IMR-90 (cell line): ENCODE data around the gene MSMP. TPM values are rescaled to one million over a fixed set of nuclear protein-coding genes. Genes with fewer than 3 reads are reported as not detected.

Source experiments
- ATAC-seq: fragments of 200-7000 bp; cut with Tn5 transposase; 2 replicates; pipeline ENCODE4 v1.9.1; 2020; ENCODE audit warnings: low read depth, mild to moderate bottlenecking, moderate library complexity
- BruUV-seq: library from RNA; stranded (reverse); fragments of 400-500 nt; replicated peaks from 2 replicates; lab custom pipeline; 2021; lab: Mats Ljungman, UMichigan
- CTCF ChIA-PET: fragments of 300-600 bp; formaldehyde crosslinking; extraction: SDS; loops from one replicate; lab custom pipeline; 2021; ENCODE audit warnings: antibody characterized with exemption; lab: Yijun Ruan, JAX
- POLR2A ChIA-PET: fragments of 300-600 bp; sonication (Branson Sonifier 250); formaldehyde crosslinking; loops from one replicate; lab custom pipeline; 2022; ENCODE audit warnings: antibody characterized with exemption; ENCODE audit not compliant: unreplicated experiment; lab: Charles Lee
- DNase-seq: peaks from one replicate; pipeline ENCODE4 v3.0.0; 2013
- H2AFZ ChIP-seq: replicated peaks from 2 replicates; pipeline ENCODE3; 2013; ENCODE audit warnings: low read length, mild to moderate bottlenecking; ENCODE audit not compliant: poor library complexity
- H2AK5ac ChIP-seq: 2 replicates; pipeline ENCODE4 v1.6.1; 2013; ENCODE audit warnings: low read depth, low read length, inconsistent platforms
- H2AK9ac ChIP-seq: replicated peaks from 2 replicates; pipeline ENCODE3; 2013; ENCODE audit warnings: mild to moderate bottlenecking, low read depth, low read length, moderate library complexity; ENCODE audit not compliant: poor library complexity
- H2BK120ac ChIP-seq: 2 replicates; pipeline ENCODE4 v1.6.1; 2013; ENCODE audit warnings: low read depth, low read length, inconsistent platforms
- H2BK15ac ChIP-seq: 3 replicates; pipeline ENCODE4 v1.6.1; 2013; ENCODE audit warnings: low read depth, low read length, inconsistent platforms
- H2BK20ac ChIP-seq: 2 replicates; pipeline ENCODE4 v1.6.1; 2013; ENCODE audit warnings: low read depth, mild to moderate bottlenecking, inconsistent platforms, low read length, moderate library complexity
- H2BK5ac ChIP-seq: 2 replicates; pipeline ENCODE4 v1.6.1; 2013; ENCODE audit warnings: mild to moderate bottlenecking, low read depth, low read length, inconsistent platforms; ENCODE audit not compliant: poor library complexity, severe bottlenecking
- H3K14ac ChIP-seq: replicated peaks from 2 replicates; pipeline ENCODE4 v1.6.1; 2013; ENCODE audit warnings: low read depth, low read length, inconsistent platforms
- H3K18ac ChIP-seq: 2 replicates; pipeline ENCODE4 v1.6.1; 2013; ENCODE audit warnings: low read depth, low read length, control low read depth
- H3K23ac ChIP-seq: 2 replicates; pipeline ENCODE4 v1.6.1; 2013; ENCODE audit warnings: low read depth, low read length, inconsistent platforms
- H3K27ac ChIP-seq: 2 replicates; pipeline ENCODE4 v1.5.1; 2013; ENCODE audit warnings: mild to moderate bottlenecking, control low read depth, low read length; ENCODE audit not compliant: insufficient read depth
- H3K27me3 ChIP-seq: 2 replicates; pipeline ENCODE4 v1.6.1; 2013; ENCODE audit warnings: low read length; ENCODE audit not compliant: control insufficient read depth, insufficient read depth
- H3K36me3 ChIP-seq: 2 replicates; pipeline ENCODE4 v1.6.1; 2013; ENCODE audit warnings: low read length, mixed read lengths; ENCODE audit not compliant: control insufficient read depth, insufficient read depth
- H3K4ac ChIP-seq: 2 replicates; pipeline ENCODE4 v1.6.1; 2013; ENCODE audit warnings: low read depth, low read length, inconsistent platforms
- H3K4me1 ChIP-seq: 2 replicates; pipeline ENCODE4 v1.6.1; 2013; ENCODE audit warnings: low read length, mixed read lengths; ENCODE audit not compliant: control insufficient read depth, insufficient read depth
- H3K4me2 ChIP-seq: 2 replicates; pipeline ENCODE4 v1.6.1; 2013; ENCODE audit warnings: low read depth, mild to moderate bottlenecking, control low read depth, low read length, moderate library complexity
- H3K4me3 ChIP-seq: 2 replicates; pipeline ENCODE4 v1.5.1; 2013; ENCODE audit warnings: low read depth, mild to moderate bottlenecking, control low read depth, low read length, moderate library complexity; ENCODE audit not compliant: insufficient read depth
- H3K56ac ChIP-seq: 2 replicates; pipeline ENCODE4 v1.6.1; 2013; ENCODE audit warnings: low read length, inconsistent platforms; ENCODE audit not compliant: insufficient read depth; ENCODE audit errors: extremely low read depth
- H3K79me1 ChIP-seq, 2 experiments: 2 replicates each; pipeline ENCODE4 v1.6.1; 2013; ENCODE audit warnings: low read length in 2 of 2, inconsistent platforms in 1 of 2, low read depth in 1 of 2
- H3K9ac ChIP-seq: 2 replicates; pipeline ENCODE4 v1.6.1; 2013; ENCODE audit warnings: low read depth, low read length, control low read depth
- H3K9me1 ChIP-seq: 2 replicates; pipeline ENCODE4 v1.6.1; 2013; ENCODE audit warnings: low read length, inconsistent platforms; ENCODE audit not compliant: insufficient read depth
- H3K9me3 ChIP-seq: 2 replicates; pipeline ENCODE4 v1.6.1; 2013; ENCODE audit warnings: low read length; ENCODE audit not compliant: control insufficient read depth, insufficient read depth
- H4K20me1 ChIP-seq: 2 replicates; pipeline ENCODE4 v1.6.1; 2013; ENCODE audit warnings: low read length, inconsistent platforms; ENCODE audit not compliant: insufficient read depth
- H4K5ac ChIP-seq: 2 replicates; pipeline ENCODE4 v1.6.1; 2013; ENCODE audit warnings: mild to moderate bottlenecking, low read depth, low read length, control low read depth
- H4K8ac ChIP-seq, 2 experiments: 2 replicates each; pipeline ENCODE4 v1.6.1; 2013; ENCODE audit warnings: low read depth in 2 of 2, low read length in 2 of 2, control low read depth in 1 of 2, inconsistent platforms in 1 of 2
- H4K91ac ChIP-seq: 2 replicates; pipeline ENCODE4 v1.6.1; 2013; ENCODE audit warnings: low read depth, low read length, inconsistent platforms; ENCODE audit not compliant: insufficient read depth
- BHLHE40 ChIP-seq: fragments of 150-350 bp; IDR thresholded peaks from 2 replicates; pipeline ENCODE4 v1.6.1; 2016; ENCODE audit warnings: mild to moderate bottlenecking, low read depth, low read length
- CEBPB ChIP-seq: IDR thresholded peaks from 2 replicates; pipeline ENCODE4 v1.6.1; 2012; ENCODE audit warnings: low read depth, low read length, improper control_type of control experiment
- CHD1 ChIP-seq: IDR thresholded peaks from 2 replicates; pipeline ENCODE4 v1.6.1; 2012; ENCODE audit warnings: low read depth, low read length, improper control_type of control experiment
- CTCF ChIP-seq: conservative IDR thresholded peaks from 2 replicates; pipeline ENCODE4 v1.5.1; 2012; ENCODE audit warnings: mild to moderate bottlenecking, low read depth, low read length, improper control_type of control experiment
- MAZ ChIP-seq: IDR thresholded peaks from 2 replicates; pipeline ENCODE4 v1.6.1; 2012; ENCODE audit warnings: low read depth, mild to moderate bottlenecking, low read length, improper control_type of control experiment, moderate library complexity, borderline replicate concordance
- NFE2L2 ChIP-seq: fragments of 150-350 bp; IDR thresholded peaks from 2 replicates; pipeline ENCODE4 v1.6.1; 2016; ENCODE audit warnings: low read depth, mild to moderate bottlenecking, low read length
- SMC3 ChIP-seq: fragments of 150-350 bp; IDR thresholded peaks from 2 replicates; pipeline ENCODE4 v1.6.1; 2016; ENCODE audit warnings: low read depth, mild to moderate bottlenecking, antibody characterized with exemption, low read length, moderate library complexity
- WGBS, 2 experiments: methylation state at CpG; one replicate each; pipeline versions ENCODE4 v1.1.5 to v1.1.7; 2013; ENCODE audit warnings: missing lambda C conversion rate in 2 of 2; ENCODE audit not compliant: insufficient read length in 1 of 2; ENCODE audit errors: extremely low coverage in 2 of 2; 5-methylcytosine and 5-hydroxymethylcytosine counted together
- dilution Hi-C: fragments of 300-500 bp; cut with HindIII; formaldehyde crosslinking; loops from one replicate; pipeline ENCODE4 v1.14.3; 2018; ENCODE audit warnings: low sequenced_read_pairs; ENCODE audit not compliant: unreplicated experiment
- in situ Hi-C: fragments of 300-500 bp; cut with MboI; formaldehyde crosslinking; loops from 3 replicates; pipeline ENCODE4 v1.14.3; 2019; ENCODE audit warnings: low sequenced_read_pairs, inconsistent platforms, mixed read lengths
- intact Hi-C: fragments of 100-400 bp; cut with micrococcal nuclease; formaldehyde crosslinking; loops from 2 replicates; pipeline ENCODE4 v1.10.0; 2022
- polyA plus RNA-seq, 3 experiments: library from polyadenylated mRNA; depleted of rRNA; stranded (reverse); fragments of >200 nt; gene quantifications; 2 replicates each; pipeline ENCODE4 v1.2.3, GENCODE V29; 2012; ENCODE audit warnings: low replicate concordance in 1 of 3
- total RNA-seq: library from RNA; depleted of rRNA; stranded (reverse); fragments of >200 nt; gene quantifications from 2 replicates; pipeline ENCODE4 v1.2.3, GENCODE V29; 2012

MSMP gene
- total and polyA plus RNA-seq, 2 of the 4 experiments (the other 2 are of a cell fraction): not detected

- POLR2A ChIA-PET: interaction anchor here (0.7 kb wide), 1 partner anchor 10 kb away, joined by 3 read pairs; no protein-coding TSS in a partner anchor
- CTCF ChIA-PET: interaction anchor here (0.6 to 2.1 kb wide), 4 partner anchors 21 to 131 kb away, joined by 3 to 25 read pairs (median 4); partner anchors contain the start of gene SPAG8
- DNase-seq (peak; percentile 9), ATAC-seq (peak; percentile 70)
- H4K5ac ChIP-seq: peak within 1 kb of the TSS; percentile 100
- peak within 1 kb of the TSS; percentile 61; the same call in 1 of the 2 replicates for H3K56ac ChIP-seq
- no TSS peak for BruUV-seq
- intact Hi-C loops (loop anchor here (2.0 kb wide), 1 partner anchor 21 kb away; the partner anchor contains the start of gene SPAG8), in situ Hi-C loops (no loop called here), dilution Hi-C loops (no loop called here)
- peaks cover 28% of the 10 kb centered on the region for H3K4me1 ChIP-seq
- H4K8ac ChIP-seq: peak within 1 kb of the TSS; percentile 96 to 99
- H3K36me3 ChIP-seq: no peaks in the 10 kb centered on the region
- peak within 1 kb of the TSS; percentile 82 for H4K91ac ChIP-seq
- peak within 1 kb of the TSS; percentile 89 for H3K4me3 ChIP-seq
- H3K4me2 ChIP-seq: peak within 1 kb of the TSS; percentile 98
- peak within 1 kb of the TSS; percentile 75 for H2AK5ac ChIP-seq
- H3K23ac ChIP-seq: peak within 1 kb of the TSS; percentile 91
- no peaks in the 10 kb centered on the region for H3K9me3 ChIP-seq
- H3K4ac ChIP-seq: peak within 1 kb of the TSS; percentile 99
- 3% methylated on average over 28 of the region's 64 CpGs; no CpG with 5 or more reads in 1 of the 2 experiments for WGBS, 2 experiments
- peak within 1 kb of the TSS; percentile 69 for H2BK5ac ChIP-seq
- H3K9me1 ChIP-seq: peaks cover 34% of the 10 kb centered on the region
- peak within 1 kb of the TSS; percentile 64; the same call in 2 of the 3 replicates for H2BK15ac ChIP-seq
- peak within 1 kb of the TSS; percentile 97 for H3K18ac ChIP-seq
- no peaks in the 10 kb centered on the region for H3K27me3 ChIP-seq
- peak within 1 kb of the TSS; percentile 93 for H2AFZ ChIP-seq
- H3K14ac ChIP-seq: peak within 1 kb of the TSS; percentile 90
- peak within 1 kb of the TSS; percentile 68 for H2BK20ac ChIP-seq
- peak within 1 kb of the TSS; percentile 97 for H2AK9ac ChIP-seq
- H3K79me1 ChIP-seq: peaks cover 27 to 47% of the 10 kb centered on the region in 2 experiments
- peak within 1 kb of the TSS; percentile 79 for H2BK120ac ChIP-seq
- TF ChIP-seq SMC3 (no peak), CTCF (no peak), CEBPB (no peak), BHLHE40 (no peak), CHD1 (no peak), NFE2L2 (no peak), MAZ (0 out of 2 replicates have a peak, but pooled peaks have one; percentile 41)
- no peaks in the 10 kb centered on the region for H4K20me1 ChIP-seq
- peak within 1 kb of the TSS; percentile 90 for H3K9ac ChIP-seq
- peak within 1 kb of the TSS; percentile 89 for H3K27ac ChIP-seq
Observed at GRCh38 chr9:35791297-35791921, 37.3 kb upstream of the MSMP start, which contains the start of gene NPR2. Gene NPR2 (plus strand): TSS chr9:35791591. CDS start chr9:35792409, 818 bp downstream.
